A549 (cell line): ENCODE results near the gene ADCYAP1R1.

ENCODE experiments used
- EP300 ChIP-seq, 2 experiments: fragments of >200 bp; sonication (Bioruptor Twin); formaldehyde crosslinking; IDR thresholded peaks; 2 replicates in 1 of 2; 3 replicates in 1 of 2; pipeline ENCODE4 v1.6.1; 2016 to 2017
- MAZ ChIP-seq: fragments of 150-350 bp; IDR thresholded peaks from 2 replicates; pipeline ENCODE4 v1.6.1; 2014; ENCODE audit warnings: antibody characterized with exemption, low read depth, low read length, borderline replicate concordance
- SREBF2 ChIP-seq: fragments of 450-650 bp; IDR thresholded peaks from 2 replicates; pipeline ENCODE4 v1.6.1; 2014; ENCODE audit warnings: mild to moderate bottlenecking, moderate library complexity

GRCh38 chr7:31028006-31028405, 24.1 kb upstream of the ADCYAP1R1 start:
- TF ChIP-seq EP300 (IDR thresholded peaks at IDR 0.05) (no peak), MAZ (no peak), SREBF2 (no peak)
